H1 (cell line): ENCODE data around the gene YIPF7.
A peak's percentile ranks its signal among the peaks of the same experiment; 100 is the strongest.

ENCODE experiments used
- CBX5 ChIP-seq: fragments of 300-800, 300-1000 bp; sonication (generic); IDR thresholded peaks from 2 replicates; pipeline ENCODE4 v1.7.1; 2016; ENCODE audit warnings: antibody characterized with exemption, low read length, low read depth
- CBX8 ChIP-seq: fragments of 300-800, 300-1000 bp; sonication (generic); IDR thresholded peaks from 2 replicates; pipeline ENCODE4 v1.7.1; 2016; ENCODE audit warnings: low read depth, low read length, borderline replicate concordance
- CHD1 ChIP-seq: IDR thresholded peaks from 2 replicates; pipeline ENCODE4 v1.6.1; 2012; ENCODE audit warnings: low read depth, low read length, improper control_type of control experiment
- CREB1 ChIP-seq: IDR thresholded peaks from 2 replicates; pipeline ENCODE4 v1.6.1; 2012; ENCODE audit warnings: inconsistent platforms
- EP300 ChIP-seq, 2 experiments: IDR thresholded peaks; 1 replicate in 1 of 2; 2 replicates in 1 of 2; pipeline ENCODE4 v1.6.1; 2011 to 2012; ENCODE audit warnings: low read depth in 2 of 2, low read length in 2 of 2, mild to moderate bottlenecking in 2 of 2, borderline replicate concordance in 1 of 2, inconsistent platforms in 1 of 2, moderate library complexity in 1 of 2
- NRF1 ChIP-seq: IDR thresholded peaks from 2 replicates; pipeline ENCODE4 v1.6.1; 2011; ENCODE audit warnings: mild to moderate bottlenecking, low read depth, low read length, improper control_type of control experiment
- RNF2 ChIP-seq: fragments of 200-900, 300-1000 bp; sonication (generic); IDR thresholded peaks from 2 replicates; pipeline ENCODE4 v1.7.1; 2016; ENCODE audit warnings: borderline replicate concordance, low read depth, mild to moderate bottlenecking, antibody characterized with exemption, low read length; ENCODE audit not compliant: poor library complexity, severe bottlenecking; ENCODE audit errors: missing control alignments
- SIN3A ChIP-seq, 2 experiments: IDR thresholded peaks in 1 of 2; conservative IDR thresholded peaks in 1 of 2; 2 replicates each; pipeline ENCODE4 v1.6.1; 2011 to 2012; ENCODE audit warnings: low read length in 2 of 2, improper control_type of control experiment in 1 of 2, low read depth in 1 of 2, mild to moderate bottlenecking in 1 of 2
- SP4 ChIP-seq: IDR thresholded peaks from 2 replicates; pipeline ENCODE4 v1.6.1; 2012; ENCODE audit warnings: low read length, inconsistent platforms
- TAF1 ChIP-seq: IDR thresholded peaks from 2 replicates; pipeline ENCODE4 v1.6.1; 2011; ENCODE audit warnings: mild to moderate bottlenecking, low read depth, low read length
- ZNF274 ChIP-seq: IDR thresholded peaks from 2 replicates; pipeline ENCODE4 v1.7.0; 2012; ENCODE audit warnings: low read length, borderline replicate concordance; ENCODE audit errors: extremely low read depth
- TF ChIP-seq, protein P1 (sequence below), 3 experiments: IDR thresholded peaks; 1 replicate in 2 of 3; 2 replicates in 1 of 3; pipeline versions ENCODE4 v1.5.1 to v1.6.1; 2011; ENCODE audit warnings: low read length in 3 of 3, mild to moderate bottlenecking in 3 of 3, inconsistent platforms in 2 of 3, low read depth in 1 of 3, moderate library complexity in 1 of 3; ENCODE audit not compliant: insufficient read depth in 1 of 3; ENCODE audit errors: control extremely low read depth in 1 of 3
- TF ChIP-seq, protein P2 (sequence below): IDR thresholded peaks from 2 replicates; pipeline ENCODE4 v1.6.1; 2012; ENCODE audit warnings: inconsistent platforms
- TF ChIP-seq, protein P3 (sequence below): IDR thresholded peaks from 2 replicates; pipeline ENCODE4 v1.6.1; 2011; ENCODE audit warnings: low read depth, mild to moderate bottlenecking, low read length; ENCODE audit not compliant: insufficient read depth

DNA sequence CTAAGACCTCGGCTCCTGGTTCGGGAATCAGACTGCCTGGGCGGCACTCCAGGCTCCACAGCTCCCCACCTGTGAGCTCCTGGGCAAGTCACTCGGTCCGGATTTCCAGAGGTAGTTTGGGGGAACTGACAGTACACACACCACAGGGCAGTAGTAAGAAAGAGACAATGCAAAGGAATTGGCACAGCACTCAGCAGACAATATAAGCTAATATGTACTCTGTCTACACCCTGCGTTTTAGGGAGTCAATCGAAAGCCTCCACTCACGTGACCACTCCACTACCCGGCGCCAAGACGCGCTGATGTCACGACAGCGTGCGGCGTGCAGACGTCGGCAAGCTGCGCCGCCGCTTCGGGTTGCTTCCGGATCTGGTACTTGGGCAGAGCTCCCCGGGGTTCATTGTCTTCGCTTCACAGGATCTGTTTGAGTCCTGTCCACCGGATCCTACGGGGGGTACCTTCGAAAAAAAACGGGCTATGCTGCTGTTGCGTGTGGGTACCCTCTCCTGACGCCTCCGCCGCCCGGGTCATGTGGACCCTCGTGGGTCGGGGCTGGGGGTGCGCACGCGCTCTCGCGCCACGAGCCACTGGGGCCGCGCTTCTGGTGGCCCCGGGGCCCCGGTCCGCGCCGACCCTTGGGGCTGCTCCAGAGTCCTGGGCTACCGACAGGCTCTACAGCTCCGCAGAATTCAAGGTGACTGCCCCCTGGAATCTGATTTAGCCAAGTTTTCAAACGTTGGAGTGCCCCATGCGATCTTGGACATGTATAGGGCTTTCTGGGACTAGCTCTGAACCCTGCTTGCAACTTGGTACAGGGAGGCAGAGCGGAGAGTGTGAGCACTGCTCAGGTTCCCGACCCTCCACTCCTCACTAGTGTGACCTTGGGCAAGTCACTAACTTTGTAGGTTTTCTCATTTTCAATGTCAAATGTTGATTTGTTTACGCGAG lies 26.9 kb upstream of the YIPF7 start, which contains the start of gene GUF1:
- peak in 1 of 2 experiments; percentile 91; a peak in 2 of 4 replicates for TF ChIP-seq SIN3A (conservative IDR thresholded peaks at IDR 0.05 in 1 of 2, IDR thresholded peaks at IDR 0.05 in 1 of 2; ENCODE audit: low read depth in 1 of 2, low read length in 2 of 2)
- no peak for TF ChIP-seq EP300 (IDR thresholded peaks at IDR 0.05; ENCODE audit: borderline replicate concordance in 1 of 2, low read depth in 2 of 2, low read length in 2 of 2)
- TF ChIP-seq, protein P1, sequence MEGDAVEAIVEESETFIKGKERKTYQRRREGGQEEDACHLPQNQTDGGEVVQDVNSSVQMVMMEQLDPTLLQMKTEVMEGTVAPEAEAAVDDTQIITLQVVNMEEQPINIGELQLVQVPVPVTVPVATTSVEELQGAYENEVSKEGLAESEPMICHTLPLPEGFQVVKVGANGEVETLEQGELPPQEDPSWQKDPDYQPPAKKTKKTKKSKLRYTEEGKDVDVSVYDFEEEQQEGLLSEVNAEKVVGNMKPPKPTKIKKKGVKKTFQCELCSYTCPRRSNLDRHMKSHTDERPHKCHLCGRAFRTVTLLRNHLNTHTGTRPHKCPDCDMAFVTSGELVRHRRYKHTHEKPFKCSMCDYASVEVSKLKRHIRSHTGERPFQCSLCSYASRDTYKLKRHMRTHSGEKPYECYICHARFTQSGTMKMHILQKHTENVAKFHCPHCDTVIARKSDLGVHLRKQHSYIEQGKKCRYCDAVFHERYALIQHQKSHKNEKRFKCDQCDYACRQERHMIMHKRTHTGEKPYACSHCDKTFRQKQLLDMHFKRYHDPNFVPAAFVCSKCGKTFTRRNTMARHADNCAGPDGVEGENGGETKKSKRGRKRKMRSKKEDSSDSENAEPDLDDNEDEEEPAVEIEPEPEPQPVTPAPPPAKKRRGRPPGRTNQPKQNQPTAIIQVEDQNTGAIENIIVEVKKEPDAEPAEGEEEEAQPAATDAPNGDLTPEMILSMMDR (IDR thresholded peaks at IDR 0.05; ENCODE audit: control extremely low read depth in 1 of 3, insufficient read depth in 1 of 3, low read depth in 1 of 3, low read length in 3 of 3) = no peak
- TF ChIP-seq SP4 = no peak
- peak; percentile 98 for TF ChIP-seq CREB1
- TF ChIP-seq TAF1 = peak; percentile 87
- TF ChIP-seq, protein P2, sequence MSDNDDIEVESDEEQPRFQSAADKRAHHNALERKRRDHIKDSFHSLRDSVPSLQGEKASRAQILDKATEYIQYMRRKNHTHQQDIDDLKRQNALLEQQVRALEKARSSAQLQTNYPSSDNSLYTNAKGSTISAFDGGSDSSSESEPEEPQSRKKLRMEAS = peak; percentile 86
- no peak for TF ChIP-seq CHD1
- TF ChIP-seq CBX5 = no peak
- TF ChIP-seq NRF1 = no peak
- TF ChIP-seq, protein P3, sequence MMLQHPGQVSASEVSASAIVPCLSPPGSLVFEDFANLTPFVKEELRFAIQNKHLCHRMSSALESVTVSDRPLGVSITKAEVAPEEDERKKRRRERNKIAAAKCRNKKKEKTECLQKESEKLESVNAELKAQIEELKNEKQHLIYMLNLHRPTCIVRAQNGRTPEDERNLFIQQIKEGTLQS = peak; percentile 81
- TF ChIP-seq RNF2 = no peak
- TF ChIP-seq CBX8 = no peak
- no peak for TF ChIP-seq ZNF274
